Lower lobe of right lung (tissue), 2 donors: ENCODE results near the gene COL1A1. TPM values are rescaled to one million over a fixed set of nuclear protein-coding genes. Genes with fewer than 3 reads are reported as not detected.

ENCODE experiments used
- ATAC-seq, 2 donors: fragments of 200-7000 bp; cut with Tn5 transposase; one replicate each; pipeline ENCODE4 v1.9.1; 2020 to 2022; ENCODE audit warnings: mild to moderate bottlenecking in 2 of 2, moderate library complexity in 2 of 2
- DNase-seq: peaks from one replicate; pipeline ENCODE4 v3.0.0-alpha.2; 2020
- H3K27ac ChIP-seq: fragments of 200-600 bp; one replicate; pipeline ENCODE4 v1.8.0; 2022
- H3K27me3 ChIP-seq: fragments of 200-600 bp; one replicate; pipeline ENCODE4 v1.8.0; 2022; ENCODE audit warnings: low read depth
- H3K36me3 ChIP-seq: fragments of 200-600 bp; one replicate; pipeline ENCODE4 v1.8.0; 2022; ENCODE audit warnings: mild to moderate bottlenecking
- H3K4me1 ChIP-seq: fragments of 200-600 bp; one replicate; pipeline ENCODE4 v1.8.0; 2022
- H3K4me3 ChIP-seq: fragments of 200-600 bp; one replicate; pipeline ENCODE4 v1.8.0; 2022; ENCODE audit warnings: mild to moderate bottlenecking
- H3K9me3 ChIP-seq: fragments of 200-600 bp; one replicate; pipeline ENCODE4 v1.8.0; 2022
- intact Hi-C: fragments of 100-400 bp; cut with DNase I; formaldehyde crosslinking; loops from one replicate; pipeline ENCODE4 v1.11.0; 2022
- total RNA-seq: library from RNA; stranded (reverse); fragmentation: NEBNext Ultra II Directional; extraction: Animal tissue kit (Norgen Biotek cat#: 25700); gene quantifications from one replicate; pipeline ENCODE4 v1.2.1, GENCODE V29; 2021
- TF ChIP-seq, protein P1 (sequence below): fragments of 200-600 bp; IDR thresholded peaks from one replicate; pipeline ENCODE4 v1.8.0; 2022; ENCODE audit warnings: antibody characterized with exemption, mild to moderate bottlenecking
- donor health status: DM: no; HTN: yes; CAD: no; lungs with severe emphysema.

Gene COL1A1
- total RNA-seq, 1 donor from 2014 or later = 142 TPM

DNA sequence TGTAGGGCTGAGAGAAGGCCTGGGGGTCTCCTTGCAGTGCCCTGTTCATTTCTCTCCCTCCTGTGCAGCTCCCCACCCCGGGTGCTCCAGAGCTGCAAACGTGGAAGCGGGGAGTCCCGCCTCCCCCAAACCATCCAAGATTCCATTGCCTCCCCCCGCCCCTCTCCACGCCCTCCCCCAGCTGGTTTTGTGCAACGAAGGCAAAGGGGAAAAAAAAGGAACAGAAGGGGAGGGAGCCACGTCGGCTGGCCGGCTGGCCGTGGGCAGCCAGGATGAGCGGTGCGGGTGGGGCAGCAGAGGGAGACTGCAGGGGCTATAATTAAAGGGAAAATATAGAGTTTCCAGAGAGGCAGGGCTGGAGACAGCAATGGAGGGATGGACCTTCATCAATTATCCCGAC is 1.7 kb upstream of the COL1A1 start:
- H3K9me3 ChIP-seq = no peaks in the 10 kb centered on the region
- H3K27me3 ChIP-seq = peaks cover 38% of the 10 kb centered on the region
- TF ChIP-seq, protein P1, sequence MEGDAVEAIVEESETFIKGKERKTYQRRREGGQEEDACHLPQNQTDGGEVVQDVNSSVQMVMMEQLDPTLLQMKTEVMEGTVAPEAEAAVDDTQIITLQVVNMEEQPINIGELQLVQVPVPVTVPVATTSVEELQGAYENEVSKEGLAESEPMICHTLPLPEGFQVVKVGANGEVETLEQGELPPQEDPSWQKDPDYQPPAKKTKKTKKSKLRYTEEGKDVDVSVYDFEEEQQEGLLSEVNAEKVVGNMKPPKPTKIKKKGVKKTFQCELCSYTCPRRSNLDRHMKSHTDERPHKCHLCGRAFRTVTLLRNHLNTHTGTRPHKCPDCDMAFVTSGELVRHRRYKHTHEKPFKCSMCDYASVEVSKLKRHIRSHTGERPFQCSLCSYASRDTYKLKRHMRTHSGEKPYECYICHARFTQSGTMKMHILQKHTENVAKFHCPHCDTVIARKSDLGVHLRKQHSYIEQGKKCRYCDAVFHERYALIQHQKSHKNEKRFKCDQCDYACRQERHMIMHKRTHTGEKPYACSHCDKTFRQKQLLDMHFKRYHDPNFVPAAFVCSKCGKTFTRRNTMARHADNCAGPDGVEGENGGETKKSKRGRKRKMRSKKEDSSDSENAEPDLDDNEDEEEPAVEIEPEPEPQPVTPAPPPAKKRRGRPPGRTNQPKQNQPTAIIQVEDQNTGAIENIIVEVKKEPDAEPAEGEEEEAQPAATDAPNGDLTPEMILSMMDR = no peak
- H3K36me3 ChIP-seq = peaks cover 3% of the 10 kb centered on the region
- ATAC-seq = no peak
- H3K27ac ChIP-seq = no peak overlapping the region
- no peak overlapping the region for H3K4me3 ChIP-seq
- peaks cover 43% of the 10 kb centered on the region for H3K4me1 ChIP-seq
- DNase-seq = no peak
- intact Hi-C loops = loop anchor here (10.0 kb wide), 1 partner anchor 62 kb away; no protein-coding TSS in a partner anchor

DNA sequence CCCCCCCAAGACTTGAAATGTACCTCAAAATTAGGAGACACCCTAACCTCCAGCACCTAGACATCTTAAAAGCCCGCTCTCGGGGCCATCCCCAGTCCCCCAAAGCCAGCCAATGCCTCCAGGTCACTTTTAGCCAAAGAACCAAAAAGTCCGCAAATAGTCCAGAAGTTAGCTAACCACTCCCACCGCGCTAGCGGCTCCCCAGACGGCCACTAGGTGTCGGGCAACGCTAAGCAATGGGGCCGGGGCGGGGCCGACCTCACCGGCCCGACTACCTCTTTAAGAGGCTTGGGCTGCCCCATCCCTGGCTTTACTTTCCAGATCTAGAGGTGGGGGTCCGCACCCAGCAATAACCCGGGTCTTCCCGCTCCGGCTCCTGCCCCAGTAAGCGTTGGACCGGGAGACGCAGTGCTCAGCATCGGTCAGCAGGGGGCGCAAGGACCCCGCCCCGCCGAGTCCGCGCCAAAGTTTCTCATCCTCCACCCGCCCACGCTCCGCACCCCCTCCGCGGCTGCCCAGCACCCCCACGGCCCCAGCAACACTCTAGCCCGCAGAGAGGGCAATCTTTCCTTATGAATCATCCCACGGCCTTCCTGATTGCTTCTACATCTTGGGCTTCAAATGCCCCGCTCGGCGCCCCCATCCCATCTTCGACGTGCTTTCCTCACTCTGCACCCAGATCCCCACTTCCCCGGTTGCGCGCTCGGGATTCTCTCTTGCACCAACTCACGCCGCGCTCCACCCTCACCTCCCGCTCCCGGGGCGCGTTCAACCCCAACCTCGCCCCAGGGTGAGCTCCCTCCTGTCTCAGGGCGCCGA is 765 bp downstream of the COL1A1 start:
- Histone ChIP-seq H3K4me3 (peak overlapping the region; percentile 57), H3K36me3 (peaks cover 27% of the 10 kb centered on the region), H3K27me3 (peaks cover 32% of the 10 kb centered on the region), H3K27ac (peak overlapping the region; percentile 79), H3K9me3 (no peaks in the 10 kb centered on the region), H3K4me1 (peaks cover 48% of the 10 kb centered on the region)
- TF ChIP-seq, protein P1 = peak; percentile 99
- DNase-seq (peak; percentile 92), ATAC-seq (peak; percentile 88 to 89)
- intact Hi-C loops = loop anchor here (10.0 kb wide), 1 partner anchor 64 kb away; no protein-coding TSS in a partner anchor

DNA sequence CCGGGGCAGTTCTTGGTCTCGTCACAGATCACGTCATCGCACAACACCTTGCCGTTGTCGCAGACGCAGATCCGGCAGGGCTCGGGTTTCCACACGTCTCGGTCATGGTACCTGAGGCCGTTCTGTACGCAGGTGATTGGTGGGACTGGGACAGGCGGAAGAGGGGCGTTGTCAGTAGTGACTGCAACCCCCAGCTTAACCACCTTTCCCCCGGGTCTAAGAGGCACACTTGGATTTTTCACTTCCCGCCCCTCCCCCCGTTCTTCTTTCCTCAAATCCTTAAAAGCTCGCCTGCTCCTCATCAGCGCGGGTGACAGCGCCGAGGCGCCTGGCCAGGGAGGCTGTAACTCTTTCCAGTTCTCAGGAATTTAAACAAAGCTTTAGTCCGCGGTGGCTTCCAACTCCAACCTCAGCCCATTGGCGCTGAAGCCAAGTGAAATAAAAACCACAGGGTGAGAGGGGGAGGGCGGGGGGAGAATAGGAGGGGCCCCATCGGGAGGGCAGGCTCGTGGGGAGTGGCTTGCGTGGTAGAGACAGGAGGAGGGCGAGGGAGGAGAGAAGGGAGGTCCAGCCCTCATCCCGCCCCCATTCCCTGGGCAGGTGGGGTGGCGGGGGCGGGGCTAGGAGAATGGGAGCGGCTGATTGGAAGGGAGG is 1.5 kb downstream of the COL1A1 start:
- H3K4me3 ChIP-seq = peak overlapping the region; percentile 57
- H3K27me3 ChIP-seq = peaks cover 32% of the 10 kb centered on the region
- peak; percentile 95 for ATAC-seq
- intact Hi-C loops = loop anchor here (10.0 kb wide), 1 partner anchor 65 kb away; no protein-coding TSS in a partner anchor
- peak overlapping the region; percentile 79 for H3K27ac ChIP-seq
- peak; percentile 93 for DNase-seq
- no peaks in the 10 kb centered on the region for H3K9me3 ChIP-seq
- TF ChIP-seq, protein P1 = no peak
- H3K36me3 ChIP-seq = peaks cover 34% of the 10 kb centered on the region
- peaks cover 45% of the 10 kb centered on the region for H3K4me1 ChIP-seq

DNA sequence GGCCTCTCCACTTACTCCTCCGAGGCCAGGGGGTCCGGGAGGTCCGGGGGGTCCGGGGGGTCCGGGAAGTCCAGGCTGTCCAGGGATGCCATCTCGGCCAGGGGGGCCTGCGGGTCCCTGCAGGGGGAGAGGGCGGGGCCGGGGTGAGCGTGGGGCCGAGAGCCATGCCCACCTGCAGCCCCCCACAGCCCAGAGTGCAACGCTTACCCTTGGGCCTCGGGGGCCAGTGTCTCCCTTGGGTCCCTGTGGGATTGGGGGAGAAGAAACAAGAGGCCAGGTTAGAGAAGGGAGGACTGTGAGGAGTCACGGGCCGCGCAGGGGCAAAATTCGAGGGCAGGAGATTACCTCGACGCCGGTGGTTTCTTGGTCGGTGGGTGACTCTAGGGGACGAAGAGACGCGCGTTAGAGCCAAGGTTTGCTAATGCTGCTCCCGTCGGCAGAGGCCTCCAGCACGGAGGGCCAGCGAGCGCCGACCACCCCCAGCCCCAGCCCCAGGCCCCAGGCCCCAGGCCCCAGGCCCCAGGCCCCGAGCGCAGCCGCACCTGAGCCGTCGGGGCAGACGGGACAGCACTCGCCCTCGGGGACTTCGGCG is 2.1 kb downstream of the COL1A1 start:
- Histone ChIP-seq H3K9me3 (no peaks in the 10 kb centered on the region), H3K27ac (peak overlapping the region; percentile 79), H3K27me3 (peaks cover 32% of the 10 kb centered on the region), H3K36me3 (peaks cover 40% of the 10 kb centered on the region), H3K4me3 (peak overlapping the region; percentile 57), H3K4me1 (peaks cover 45% of the 10 kb centered on the region)
- ATAC-seq (no peak), DNase-seq (peak; percentile 39)
- intact Hi-C loops = no loop called here
- TF ChIP-seq, protein P1 = no peak

DNA sequence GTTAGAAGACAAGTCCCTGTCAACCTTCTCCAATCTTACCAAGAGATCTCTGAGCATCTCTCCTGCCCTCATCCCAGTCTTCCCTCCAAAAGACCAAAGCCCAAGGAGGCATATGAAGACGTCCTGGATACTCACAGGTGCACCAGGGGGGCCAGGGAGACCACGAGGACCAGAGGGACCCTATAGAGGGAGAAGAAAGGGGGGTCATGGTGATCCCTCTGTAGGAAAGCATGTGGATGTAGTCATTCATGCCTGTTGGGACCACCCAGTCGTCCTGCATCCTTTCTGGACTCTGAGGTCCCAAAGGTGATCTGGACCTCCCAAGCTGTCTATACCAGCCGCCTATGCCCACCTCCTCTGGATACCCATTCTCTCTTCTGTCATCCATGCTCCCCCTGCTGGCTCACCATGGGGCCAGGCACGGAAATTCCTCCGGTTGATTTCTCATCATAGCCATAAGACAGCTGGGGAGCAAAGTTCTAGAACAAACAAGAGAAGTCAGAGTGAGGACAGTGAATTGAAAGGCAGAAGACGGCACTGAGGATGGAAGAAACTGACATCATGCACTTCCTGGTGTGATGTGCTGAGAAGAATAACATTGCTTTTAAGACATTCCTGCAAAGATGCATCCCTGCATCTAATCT is 3.3 kb downstream of the COL1A1 start:
- intact Hi-C loops = no loop called here
- Histone ChIP-seq H3K4me3 (no peak overlapping the region), H3K36me3 (peaks cover 52% of the 10 kb centered on the region), H3K4me1 (peaks cover 41% of the 10 kb centered on the region), H3K27me3 (peaks cover 28% of the 10 kb centered on the region), H3K27ac (no peak overlapping the region), H3K9me3 (no peaks in the 10 kb centered on the region)
- DNase-seq = peak; percentile 61
- TF ChIP-seq, protein P1 = peak; percentile 66
- no peak for ATAC-seq
